DMS 273 treated with DMSO at 0.1 percent for 48 hours (cell line): ENCODE measurements around the gene PGLYRP3.
"Not testable (repeated sequence)": the region's sequence is repeated elsewhere in the genome, so short reads cannot be mapped to it uniquely, and the experiment has no call there.

ENCODE experiments used
- DNase-seq: peaks from one replicate; lab custom pipeline; 2025; lab: John Stamatoyannopoulos, UW

Gene PGLYRP3

DNA sequence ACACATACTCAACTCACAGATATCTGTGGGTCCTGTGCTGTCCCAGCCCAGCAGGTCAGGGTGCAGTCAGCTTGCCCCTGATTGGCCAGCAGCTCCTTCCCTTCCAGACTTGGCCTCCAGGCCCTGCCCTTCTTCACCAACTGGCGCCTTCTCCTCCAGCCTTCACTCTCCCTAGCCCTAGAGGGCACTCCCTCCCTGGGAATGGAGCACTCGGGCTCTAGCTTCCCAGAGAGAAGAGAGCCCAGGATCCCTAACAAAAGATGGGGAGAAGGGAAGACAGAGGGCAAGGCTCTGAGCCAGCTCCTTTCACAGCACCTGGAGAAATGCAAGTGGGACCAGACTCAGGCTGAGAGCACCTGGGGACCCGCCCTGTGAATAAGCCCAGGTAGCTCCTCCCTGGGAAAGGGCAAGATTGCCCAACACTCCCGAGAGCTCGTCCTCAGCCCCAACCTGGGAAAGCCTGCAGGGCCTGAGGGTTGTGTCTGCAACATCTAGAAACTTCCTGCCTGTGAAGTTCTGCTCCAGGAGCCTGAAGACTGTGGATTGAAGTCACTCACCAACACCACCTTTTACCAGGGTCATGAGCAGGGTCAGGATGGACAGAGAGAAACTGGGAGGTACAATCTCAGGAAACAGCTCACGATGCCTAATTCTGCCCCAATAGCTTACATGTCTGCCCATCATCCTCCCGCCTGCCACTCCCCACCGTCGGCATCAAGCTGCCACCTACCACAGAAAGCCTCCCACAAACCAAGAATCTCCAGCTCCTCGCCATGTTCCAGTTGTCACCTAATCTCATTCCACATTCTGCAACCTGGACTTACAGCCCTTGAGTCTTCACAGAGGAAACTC is 36.0 kb upstream of the PGLYRP3 start, which contains the start of gene PGLYRP4:
Gene PGLYRP4 (minus strand): TSS at position 331 of the 852 bp plus-strand sequence. CDS start 909 bp downstream, outside the sequence.
- DNase-seq, result no peak

DNA sequence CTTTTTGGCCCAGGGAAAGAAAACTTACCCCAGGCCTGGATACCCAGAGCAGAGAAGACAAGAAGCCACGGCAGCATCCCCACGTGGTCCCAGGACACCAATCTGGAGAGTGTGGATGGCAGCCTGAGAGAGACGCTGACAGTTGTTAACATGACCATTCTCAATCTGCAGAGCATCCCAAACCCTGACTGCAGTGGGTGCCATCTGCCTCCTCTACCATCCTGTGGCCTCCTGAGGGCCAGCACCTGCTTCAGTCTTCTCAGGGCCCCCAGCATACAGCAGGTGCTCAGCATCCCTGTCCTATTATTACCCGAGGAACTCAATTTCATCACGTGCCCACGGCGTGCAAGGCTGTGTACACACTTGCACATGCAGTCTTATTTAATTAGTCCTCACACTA is 35.1 kb upstream of the PGLYRP3 start:
- no peak for DNase-seq

DNA sequence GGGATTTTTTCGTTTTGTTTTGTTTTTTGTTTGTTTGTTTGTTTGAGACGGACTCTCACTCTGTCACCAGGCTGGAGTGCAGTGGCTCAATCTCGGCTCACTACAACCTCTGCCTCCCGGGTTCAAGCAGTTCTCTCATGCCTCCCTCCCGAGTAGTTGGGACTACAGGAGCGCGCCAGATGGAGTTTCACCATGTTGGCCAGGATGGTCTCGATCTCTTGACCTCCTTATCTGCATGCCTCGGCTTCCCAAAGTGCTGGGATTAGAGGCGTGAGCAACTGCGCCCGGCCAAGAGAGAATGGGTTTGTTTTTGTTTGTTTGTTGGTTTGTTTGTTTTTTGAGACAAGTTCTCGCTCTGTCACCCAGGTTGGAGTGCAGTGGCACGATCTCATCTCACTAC is 34.3 kb upstream of the PGLYRP3 start:
- not testable (repeated sequence) for DNase-seq

DNA sequence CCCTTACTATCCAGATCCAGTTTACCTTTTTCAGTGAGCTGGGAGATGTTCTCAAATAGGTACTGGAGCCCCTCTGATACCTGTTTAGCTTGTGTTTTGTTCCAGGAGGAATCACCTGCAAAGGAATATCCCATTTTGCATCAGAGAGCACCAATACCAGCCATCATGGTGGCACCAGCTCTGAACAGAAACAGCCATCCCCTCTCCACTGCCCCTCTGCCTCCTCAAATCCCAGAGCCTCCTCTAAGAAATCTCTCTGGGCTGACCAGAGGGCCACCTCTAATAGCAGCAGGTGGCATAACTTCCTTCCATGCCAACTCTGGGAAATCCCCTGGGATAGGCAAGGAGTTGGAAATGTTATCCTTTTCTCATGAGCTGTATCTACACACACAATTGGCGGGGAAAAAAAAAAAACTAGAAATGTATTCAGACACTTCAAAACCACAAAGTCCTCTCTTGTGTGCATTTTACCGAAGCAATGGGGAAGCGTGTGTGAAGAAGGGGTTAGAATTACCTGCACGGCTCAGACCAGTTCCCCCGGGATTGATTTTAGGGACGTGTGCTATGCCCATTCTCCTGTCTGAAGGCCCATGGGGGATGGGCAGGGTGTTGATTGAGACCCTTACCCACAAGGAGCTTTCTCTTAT is 33.4 kb upstream of the PGLYRP3 start:
- DNase-seq, result no peak

DNA sequence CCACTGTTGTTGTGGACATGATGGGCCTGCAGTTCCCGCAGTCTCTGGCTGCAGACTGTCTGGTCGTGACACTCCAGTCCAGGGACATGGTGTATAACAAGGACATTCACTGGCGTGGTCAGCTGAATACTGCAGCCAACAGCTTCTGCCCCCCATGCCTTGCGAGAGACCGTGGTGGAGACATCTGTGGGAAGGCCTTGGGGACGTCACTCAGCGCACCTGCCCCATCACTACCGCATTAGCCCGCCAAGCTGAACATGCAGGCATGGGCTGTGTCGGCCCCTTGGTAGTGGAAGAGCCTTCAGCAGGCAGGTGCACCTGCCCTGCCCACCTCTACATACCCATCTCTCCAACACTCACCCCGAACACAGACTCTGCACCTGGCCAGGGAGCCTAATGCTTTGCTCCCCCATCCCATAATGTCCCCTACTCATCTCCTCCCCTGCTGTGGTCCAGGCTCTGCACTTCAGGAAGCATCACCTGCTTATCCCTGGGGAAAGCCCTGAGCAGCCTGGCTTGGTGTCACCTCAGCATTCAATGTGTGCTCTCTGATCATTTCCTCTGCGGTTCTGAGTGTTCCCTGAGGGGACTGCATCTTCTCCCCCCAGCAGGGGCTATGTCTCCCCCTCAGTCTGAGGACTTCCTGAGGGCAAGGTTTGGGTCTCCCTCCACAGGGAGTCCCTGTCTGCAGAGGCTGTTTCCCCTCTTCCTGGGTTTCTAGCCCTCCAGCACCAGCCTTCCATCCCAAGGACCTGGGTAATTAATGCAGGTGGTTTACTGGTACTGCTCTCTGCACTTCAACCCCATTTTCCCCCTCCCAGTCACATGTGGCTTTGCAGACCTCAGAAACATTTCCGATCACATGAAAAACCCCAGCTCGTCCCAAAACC is 32.7 kb upstream of the PGLYRP3 start:
- DNase-seq, result no peak

DNA sequence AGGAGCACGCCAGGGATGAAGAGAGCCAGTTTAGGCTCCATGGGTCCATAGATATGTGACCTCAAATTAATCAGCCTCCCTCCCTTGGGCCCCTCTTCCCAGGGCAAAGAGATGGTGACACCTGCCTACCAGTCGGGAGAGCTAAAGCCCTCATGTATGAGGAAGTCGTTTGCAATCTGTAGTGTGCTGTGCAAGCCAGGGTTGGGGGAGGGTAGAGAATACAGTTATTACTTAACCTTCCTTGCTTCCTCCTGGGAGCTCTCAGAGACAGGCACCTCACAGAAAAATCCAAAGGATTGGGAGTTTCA is 31.9 kb upstream of the PGLYRP3 start:
- DNase-seq, result no peak

DNA sequence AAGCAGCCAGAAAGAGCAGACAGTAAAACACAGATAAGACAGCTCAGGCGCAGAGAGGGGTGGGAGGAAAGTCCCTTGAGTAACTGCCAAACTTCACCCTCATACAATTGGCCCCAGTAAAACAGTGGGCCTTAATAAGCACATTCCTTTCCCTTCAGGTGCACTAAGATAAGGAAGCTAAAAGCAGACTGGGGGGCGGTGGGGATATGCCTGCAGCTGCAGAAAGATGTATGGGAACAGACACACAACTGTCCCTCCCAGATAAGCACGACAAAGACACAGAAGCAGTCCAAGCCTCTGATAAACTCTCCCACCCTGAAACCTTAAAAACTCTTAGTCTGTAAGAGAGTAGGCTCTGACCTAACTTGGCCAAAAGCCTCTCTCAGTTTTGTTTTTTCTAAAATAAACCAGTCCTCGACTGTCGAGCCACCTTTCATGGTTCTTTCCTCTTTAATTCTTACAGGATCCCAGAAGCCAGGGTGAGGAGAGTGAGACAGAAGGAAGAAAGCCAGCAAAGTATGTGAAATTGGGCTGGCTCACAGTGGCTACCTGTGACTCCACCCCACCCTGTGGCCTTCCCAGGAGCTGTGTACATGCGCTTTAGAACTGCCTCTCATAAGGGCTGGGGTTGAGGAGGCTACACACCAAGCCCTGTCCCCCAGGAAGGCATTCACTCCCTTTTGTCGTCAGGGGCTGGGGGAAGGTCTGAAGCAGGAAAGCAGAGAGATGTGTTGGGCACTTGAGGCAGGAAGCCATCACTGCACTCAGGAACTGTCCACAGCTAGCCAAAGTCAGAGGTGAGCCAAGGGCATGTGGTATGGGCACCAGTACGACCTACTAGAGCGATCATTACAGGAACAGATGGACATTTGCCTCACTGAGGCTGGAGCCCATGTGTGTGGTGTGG is 31.3 kb upstream of the PGLYRP3 start:
- no peak for DNase-seq

DNA sequence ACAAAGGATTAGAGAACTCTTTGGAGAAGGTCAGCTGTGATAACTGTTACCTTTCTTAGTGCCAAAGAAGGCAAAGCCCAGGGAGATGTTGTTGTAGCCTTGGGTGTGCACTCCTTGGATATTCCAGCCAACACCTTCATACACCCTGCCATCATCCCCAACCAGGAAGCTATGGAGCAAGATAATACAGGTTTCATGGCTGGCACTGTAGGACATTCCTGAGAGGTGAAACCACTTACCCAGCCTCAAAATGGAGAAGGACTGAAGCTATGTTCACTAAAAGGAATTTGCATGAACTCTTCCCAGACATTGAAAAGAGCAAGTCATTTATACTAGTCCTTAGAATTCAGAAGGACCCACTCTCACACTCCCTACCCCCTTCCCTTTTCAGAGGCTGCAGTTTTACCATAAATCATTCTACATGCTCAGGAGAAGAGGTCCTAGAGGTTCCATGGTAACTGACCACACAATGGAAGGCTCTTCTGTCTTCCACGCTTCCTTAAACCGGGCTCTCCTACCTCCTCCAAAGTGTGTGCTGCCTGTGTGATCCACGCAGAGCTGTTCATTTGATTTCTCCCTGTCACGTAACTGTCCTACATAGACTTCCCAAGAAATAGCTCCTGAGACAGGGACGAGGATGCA is 30.4 kb upstream of the PGLYRP3 start:
- no peak for DNase-seq

DNA sequence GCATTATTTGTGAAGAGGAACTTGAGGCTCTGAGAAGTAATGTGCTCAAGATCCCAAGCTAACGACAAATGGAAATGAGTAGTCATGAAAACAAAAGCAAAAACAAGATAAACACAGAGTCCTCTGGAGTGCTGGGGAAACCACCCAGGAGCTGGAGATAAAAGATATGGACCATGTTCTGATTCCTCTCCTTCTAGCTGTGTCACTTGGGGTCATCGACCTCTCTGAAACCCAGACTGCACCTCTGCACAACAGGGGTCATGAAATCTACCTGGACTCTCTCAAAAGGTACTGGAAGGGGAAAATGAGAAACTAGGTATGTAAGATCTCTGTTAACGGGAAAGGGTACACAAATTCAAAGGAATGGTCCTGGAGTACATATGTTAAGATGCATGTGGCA is 29.4 kb upstream of the PGLYRP3 start:
- no peak for DNase-seq

DNA sequence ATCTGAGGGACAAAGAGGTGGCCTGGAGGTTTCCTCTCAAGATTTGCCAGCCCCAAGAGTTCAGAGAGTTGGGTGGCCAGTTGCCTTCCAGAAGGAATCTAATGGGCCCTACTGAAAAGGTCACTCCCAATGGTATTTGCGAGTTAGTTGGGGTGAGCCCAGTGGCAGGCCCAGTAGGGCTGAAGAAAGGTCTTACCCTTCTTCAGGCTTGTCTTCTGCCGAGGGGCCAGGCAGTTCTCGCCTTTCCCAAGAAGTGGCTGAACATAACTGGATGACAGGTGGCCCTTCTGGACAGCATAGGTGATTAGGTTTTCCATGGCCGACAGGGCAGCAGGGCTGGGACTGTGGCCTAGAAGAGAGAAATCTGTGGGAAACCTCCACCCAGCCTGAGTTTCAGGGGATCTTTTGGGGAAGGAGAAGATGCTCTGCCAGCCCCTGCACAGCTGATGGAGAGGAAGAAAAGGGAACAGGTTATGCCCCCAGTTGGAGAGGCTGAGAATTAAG is 28.7 kb upstream of the PGLYRP3 start:
- no peak for DNase-seq

DNA sequence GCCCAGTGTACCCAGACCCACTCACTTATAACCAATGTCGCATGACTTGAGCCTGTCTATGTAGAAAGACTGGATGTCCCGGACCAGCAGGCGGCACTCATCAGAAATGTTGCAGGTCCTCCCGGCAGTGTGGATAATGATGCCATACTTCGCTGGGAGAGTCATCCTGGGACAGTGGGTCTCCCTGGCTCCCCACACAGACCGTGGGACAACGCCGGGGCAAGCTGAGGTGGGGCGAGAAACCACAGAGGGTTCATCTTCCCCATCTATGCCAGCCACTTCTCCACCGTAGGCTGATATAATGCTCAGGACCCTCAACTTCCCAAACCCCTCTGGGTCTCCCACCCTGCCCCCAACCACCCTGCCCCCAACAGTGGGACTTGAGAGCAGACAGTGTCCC is 27.6 kb upstream of the PGLYRP3 start:
- DNase-seq, result no peak

DNA sequence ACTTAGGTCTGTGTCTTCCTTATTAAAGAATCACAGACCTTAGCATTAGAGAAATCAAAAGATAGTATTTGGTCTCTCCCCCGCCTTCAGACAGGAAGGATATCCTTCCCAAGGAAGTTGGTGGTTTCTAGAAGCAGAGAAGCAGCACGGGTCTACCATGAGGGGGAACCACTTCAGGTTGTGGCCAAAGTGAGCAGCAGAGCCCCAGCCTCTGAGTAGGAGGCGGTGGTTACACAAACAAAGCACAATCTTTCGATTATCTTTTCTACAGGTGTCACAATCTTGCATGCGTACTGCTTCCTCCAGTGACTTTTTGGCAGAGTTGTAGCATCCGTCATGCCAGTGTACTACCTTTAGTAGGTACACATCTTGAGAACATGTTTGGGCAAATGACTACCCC is 27.1 kb upstream of the PGLYRP3 start:
- DNase-seq, result no peak

DNA sequence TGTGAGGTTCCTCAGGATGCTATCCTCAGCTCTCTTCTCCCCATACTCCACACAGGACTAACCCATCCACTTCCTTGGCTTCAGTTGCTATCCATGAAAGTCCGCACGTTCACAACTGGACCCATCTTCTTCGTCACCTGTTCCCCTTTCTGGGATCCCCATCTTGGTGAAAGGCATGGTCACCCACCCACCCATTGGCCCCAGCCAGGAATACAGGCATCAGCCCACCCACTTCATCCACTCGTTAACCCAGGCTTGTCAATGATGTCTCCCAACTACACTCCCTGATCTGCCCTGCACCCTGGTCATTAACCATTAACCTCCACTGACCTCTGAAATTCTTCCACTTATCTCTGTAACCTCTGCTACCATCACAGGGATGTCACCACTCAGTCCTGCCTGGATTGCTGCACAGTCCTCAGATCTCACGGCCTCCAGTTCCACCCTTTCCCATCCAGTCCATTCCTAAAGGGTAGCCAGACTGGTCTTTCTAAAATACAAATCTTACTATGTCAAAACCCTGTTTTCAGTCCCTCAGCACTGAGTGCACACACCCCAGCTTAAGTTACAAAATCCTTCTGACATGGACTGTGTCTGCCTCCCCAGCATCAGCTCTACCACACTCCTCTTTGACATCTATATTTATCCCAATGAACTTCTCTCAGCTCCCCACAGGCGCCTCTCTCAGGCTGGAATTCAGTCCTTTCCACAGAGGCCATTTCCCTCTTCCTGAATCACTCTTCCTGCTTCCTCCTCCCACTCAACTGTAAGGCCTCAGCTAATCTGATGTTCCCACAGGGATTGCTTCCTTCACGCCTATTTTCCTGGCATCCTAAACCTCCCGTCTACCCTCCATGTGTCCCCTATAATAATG is 25.5 kb upstream of the PGLYRP3 start:
- DNase-seq, result no peak

DNA sequence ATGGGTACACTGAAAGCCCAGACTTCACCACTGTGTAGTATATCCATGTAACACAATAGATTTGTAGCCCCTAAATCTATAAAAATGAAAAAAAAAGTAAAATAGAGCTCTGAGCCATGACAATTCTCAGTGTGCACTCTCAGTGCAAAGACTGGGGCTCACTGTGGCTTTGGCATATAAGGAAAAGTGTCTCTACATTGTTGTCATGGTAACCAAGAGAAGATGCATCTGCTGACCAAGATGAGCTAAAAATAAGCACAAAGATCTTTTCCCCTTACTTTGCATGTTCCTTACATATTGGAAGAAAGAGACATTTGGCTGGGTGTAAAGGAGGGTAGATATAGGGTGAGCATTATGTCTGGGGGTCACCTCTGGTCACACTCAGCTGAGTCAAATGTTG is 23.9 kb upstream of the PGLYRP3 start:
- DNase-seq, result no peak

DNA sequence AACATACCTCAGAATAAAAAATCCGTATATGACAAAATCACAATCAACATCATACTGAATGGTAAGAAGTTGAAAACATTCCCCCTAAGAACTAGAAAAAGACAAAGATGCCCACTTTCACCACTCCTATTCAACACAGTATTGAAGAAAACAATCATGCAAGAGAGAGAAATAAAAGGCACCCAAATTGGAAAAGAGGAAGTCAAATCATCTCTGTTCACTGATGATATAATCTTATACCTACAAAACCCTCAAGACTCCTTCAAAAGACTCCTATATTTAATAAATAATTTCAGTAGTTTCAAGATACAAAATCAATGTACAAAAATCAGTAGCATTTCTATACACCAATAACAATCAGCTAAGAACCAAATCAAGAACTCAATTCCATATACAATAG is 21.1 kb upstream of the PGLYRP3 start:
- DNase-seq, result no peak

DNA sequence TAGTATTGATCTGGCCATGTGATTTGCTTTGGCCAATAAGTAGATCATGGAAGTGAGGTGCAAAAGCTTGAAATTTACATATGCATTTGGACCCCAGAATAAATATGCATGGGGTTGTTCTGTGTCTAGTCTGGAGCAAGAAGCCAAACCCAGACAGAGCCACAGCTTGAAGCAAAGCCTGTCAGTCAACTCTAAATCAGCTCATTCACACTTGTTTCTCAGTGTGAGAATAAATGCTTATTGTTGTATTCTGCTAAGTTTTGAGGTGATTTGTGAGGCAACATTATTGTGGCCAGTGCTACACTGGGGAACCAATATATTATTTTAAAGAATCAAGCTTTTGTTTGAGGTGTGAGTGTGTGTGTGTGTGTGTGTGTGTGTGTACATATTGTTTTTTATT is 12.2 kb upstream of the PGLYRP3 start:
- DNase-seq, result no peak

DNA sequence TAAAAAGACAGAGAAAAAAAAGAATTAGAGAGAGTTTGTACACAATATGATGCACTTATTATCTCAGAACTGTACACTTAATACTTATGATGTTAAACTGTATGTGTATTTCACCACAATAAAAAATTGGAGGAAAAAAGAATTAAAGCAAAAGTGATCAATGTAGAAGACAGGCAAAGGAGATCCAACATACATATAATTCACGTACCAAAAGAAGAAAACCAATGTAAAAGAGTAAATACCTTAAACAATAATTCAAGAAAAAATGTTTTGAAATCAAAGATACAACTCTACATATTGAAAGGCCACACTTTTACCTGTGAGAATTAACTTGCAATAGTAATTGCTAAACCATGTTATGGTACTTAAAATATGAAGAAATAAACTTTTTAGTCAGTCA is 9.8 kb upstream of the PGLYRP3 start:
- no peak for DNase-seq

DNA sequence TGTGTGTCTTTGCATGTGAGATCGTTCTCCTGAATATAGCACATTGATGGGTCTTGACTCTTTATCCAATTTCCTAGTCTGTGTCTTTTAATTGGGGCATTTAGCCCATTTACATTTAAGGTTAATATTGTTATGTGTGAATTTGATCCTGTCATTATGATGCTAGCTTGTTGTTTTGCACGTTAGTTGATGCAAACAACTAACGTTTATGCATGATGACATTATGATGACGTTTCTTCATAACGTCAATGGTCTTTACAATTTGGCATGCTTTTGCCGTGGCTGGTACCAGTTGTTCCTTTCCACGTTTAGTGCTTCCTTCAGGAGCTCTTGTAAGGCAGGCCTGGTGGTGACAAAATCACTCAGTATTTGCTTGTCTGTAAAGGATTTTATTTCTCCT is 5.4 kb upstream of the PGLYRP3 start:
- DNase-seq, result not testable (repeated sequence)

DNA sequence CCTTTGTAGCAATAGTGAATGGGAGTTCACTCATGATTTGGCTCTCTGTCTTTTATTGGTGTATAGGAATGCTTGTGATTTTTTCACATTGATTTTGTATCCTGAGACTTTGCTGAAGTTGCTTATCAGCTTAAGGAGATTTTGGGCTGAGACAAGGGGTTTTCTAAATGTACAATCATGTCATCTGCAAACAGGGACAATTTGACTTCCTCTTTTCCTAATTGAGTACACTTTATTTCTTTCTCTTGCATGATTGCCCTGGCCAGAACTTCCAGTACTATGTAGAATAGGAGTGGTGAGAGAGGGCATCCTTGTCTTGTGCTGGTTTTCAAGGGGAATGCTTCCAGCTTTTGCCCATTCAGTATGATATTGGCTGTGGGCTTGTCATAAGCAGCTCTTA is 3.3 kb upstream of the PGLYRP3 start:
- not testable (repeated sequence) for DNase-seq

DNA sequence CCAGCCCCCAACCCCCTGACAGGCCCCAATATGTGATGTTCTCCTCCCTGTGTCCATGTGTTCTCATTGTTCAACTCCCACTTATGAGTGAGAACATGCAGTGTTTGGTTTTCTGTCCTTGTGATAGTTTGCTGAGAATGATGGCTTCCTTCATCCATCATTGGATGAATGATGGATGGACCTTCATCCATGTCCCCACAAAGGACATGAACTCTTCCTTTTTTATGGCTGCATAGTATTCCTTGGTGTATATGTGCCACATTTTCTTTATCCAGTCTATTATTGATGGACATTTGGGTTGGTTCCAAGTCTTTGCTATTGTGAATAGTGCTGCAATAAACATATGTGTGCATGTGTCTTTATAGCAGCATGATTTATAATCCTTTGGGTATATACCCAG is 1.6 kb upstream of the PGLYRP3 start:
- DNase-seq, result not testable (repeated sequence)
